Right lobe of liver (tissue), 6 donors: ENCODE data around the gene CLINT1. TPM values are rescaled to one million over a fixed set of nuclear protein-coding genes. Genes with fewer than 3 reads are reported as not detected.
A peak's percentile ranks its signal among the peaks of the same experiment; 100 is the strongest.

Experiments
- ATAC-seq, 4 donors: fragments of 200-7000 bp; cut with Tn5 transposase; one replicate each; pipeline ENCODE4 v1.9.1; 2020; ENCODE audit warnings: mild to moderate bottlenecking in 4 of 4, moderate library complexity in 4 of 4
- DNase-seq, 3 donors: peaks; one replicate each; pipeline ENCODE4 v3.0.0-alpha.2; 2020
- H3K27ac ChIP-seq, 3 donors: fragments of 200-600 bp; one replicate each; pipeline ENCODE4 v1.8.0; 2022
- H3K27me3 ChIP-seq, 2 donors: fragments of 200-600 bp; one replicate each; pipeline ENCODE4 v1.8.0; 2022
- H3K36me3 ChIP-seq, 4 donors: fragments of 200-600 bp; sonication (generic) in 1 of 4; one replicate each; pipeline versions ENCODE4 v1.5.1 to v1.8.0; 2017 to 2022; ENCODE audit warnings: control low read depth in 1 of 4
- H3K4me1 ChIP-seq, 4 donors: fragments of 200-600 bp; sonication (generic) in 1 of 4; one replicate each; pipeline versions ENCODE4 v1.5.1 to v1.8.0; 2017 to 2022; ENCODE audit warnings: control low read depth in 1 of 4
- H3K4me3 ChIP-seq, 3 donors: fragments of 200-600 bp; one replicate each; pipeline ENCODE4 v1.8.0; 2022
- H3K9me3 ChIP-seq, 4 donors: fragments of 200-600 bp; sonication (generic) in 1 of 4; one replicate each; pipeline versions ENCODE4 v1.5.1 to v1.8.0; 2017 to 2022; ENCODE audit warnings: control low read depth in 1 of 4
- POLR2A ChIP-seq: fragments of 450-650 bp; IDR thresholded peaks from one replicate; pipeline ENCODE4 v1.6.1; 2017; ENCODE audit warnings: antibody characterized with exemption, mild to moderate bottlenecking
- WGBS: methylation state at CpG from one replicate; pipeline ENCODE4 v1.1.6; 2018; ENCODE audit warnings: low coverage, low lambda C conversion rate; ENCODE audit not compliant: insufficient coverage; ENCODE audit errors: missing lambda C conversion rate; 5-methylcytosine and 5-hydroxymethylcytosine counted together
- intact Hi-C, 2 donors: fragments of 100-400 bp; cut with DNase I; formaldehyde crosslinking; loops; one replicate each; pipeline versions ENCODE4 v1.11.2 to v1.14.1; 2022
- total RNA-seq, 6 experiments: library from RNA; depleted of rRNA in 2 of 6; stranded (reverse); fragments of >200 nt in 2 of 6; fragmentation: NEBNext Ultra II Directional in 3 of 6; extraction: Animal tissue kit (Norgen Biotek cat#: 25700) in 3 of 6; gene quantifications; one replicate each; pipeline versions ENCODE4 v1.1.0 to v1.2.4, GENCODE V29; 2016 to 2023
- TF ChIP-seq, protein P1 (sequence below), 4 donors: fragments of 200-600 bp in 3 of 4; fragments of 450-650 bp in 1 of 4; IDR thresholded peaks; one replicate each; pipeline versions ENCODE4 v1.5.1 to v1.8.0; 2016 to 2022; ENCODE audit warnings: antibody characterized with exemption in 4 of 4, mild to moderate bottlenecking in 2 of 4
- donor health status: DM: no; HTN: yes; CAD: no.
- donor health status: DM: no; HTN: no; CAD: no.
- donor health status: DM: no; HTN: no; CAD: no.
- donor health status: DM: no; HTN: yes; CAD: no.
- donor health status: DM: no; HTN: yes; CAD: no.

CLINT1 gene
- total RNA-seq, 6 experiments from 2014 or later: 49.2 to 62.2 (median 51.8) TPM

DNA sequence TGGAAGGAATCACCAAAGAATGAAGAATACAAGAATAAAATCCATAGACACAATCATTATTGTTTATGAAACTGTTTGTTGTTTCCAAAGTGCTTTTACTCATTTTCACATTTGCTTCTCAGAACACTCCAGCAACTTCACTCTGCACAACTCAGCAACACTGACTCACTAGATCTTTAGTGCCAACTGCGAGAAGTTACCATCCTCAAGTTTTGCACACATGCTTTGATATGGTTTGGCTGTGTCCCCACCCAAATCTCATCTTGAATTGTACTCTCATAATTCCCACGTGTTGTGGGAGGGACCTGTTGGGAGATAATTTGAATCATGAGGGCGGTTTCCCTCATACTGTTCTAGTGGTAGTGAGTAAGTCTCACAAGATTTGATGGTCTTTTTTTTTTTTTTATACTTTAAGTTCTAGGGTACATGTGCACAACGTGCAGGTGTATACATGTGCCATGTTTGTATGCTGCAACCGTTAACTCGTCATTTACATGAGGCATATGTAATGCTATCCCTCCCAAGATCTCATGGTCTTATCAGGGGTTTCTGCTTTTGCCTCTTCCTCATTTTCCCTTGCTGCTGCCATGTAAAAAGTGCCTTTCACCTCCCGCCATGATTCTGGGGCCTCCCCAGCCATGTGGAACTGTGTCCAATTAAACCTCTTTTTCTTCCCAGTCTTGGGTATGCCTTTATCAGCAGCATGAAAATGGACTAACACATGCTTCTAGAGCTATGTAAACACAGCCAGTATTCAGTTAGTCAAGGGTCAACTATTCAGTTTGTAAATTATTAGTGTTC is 36.9 kb downstream of the CLINT1 start:
- intact Hi-C loops: no loop called here
- H3K27me3 ChIP-seq: no peaks in the 10 kb centered on the region
- no peak overlapping the region for H3K4me3 ChIP-seq
- TF ChIP-seq, protein P1, sequence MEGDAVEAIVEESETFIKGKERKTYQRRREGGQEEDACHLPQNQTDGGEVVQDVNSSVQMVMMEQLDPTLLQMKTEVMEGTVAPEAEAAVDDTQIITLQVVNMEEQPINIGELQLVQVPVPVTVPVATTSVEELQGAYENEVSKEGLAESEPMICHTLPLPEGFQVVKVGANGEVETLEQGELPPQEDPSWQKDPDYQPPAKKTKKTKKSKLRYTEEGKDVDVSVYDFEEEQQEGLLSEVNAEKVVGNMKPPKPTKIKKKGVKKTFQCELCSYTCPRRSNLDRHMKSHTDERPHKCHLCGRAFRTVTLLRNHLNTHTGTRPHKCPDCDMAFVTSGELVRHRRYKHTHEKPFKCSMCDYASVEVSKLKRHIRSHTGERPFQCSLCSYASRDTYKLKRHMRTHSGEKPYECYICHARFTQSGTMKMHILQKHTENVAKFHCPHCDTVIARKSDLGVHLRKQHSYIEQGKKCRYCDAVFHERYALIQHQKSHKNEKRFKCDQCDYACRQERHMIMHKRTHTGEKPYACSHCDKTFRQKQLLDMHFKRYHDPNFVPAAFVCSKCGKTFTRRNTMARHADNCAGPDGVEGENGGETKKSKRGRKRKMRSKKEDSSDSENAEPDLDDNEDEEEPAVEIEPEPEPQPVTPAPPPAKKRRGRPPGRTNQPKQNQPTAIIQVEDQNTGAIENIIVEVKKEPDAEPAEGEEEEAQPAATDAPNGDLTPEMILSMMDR (IDR thresholded peaks at IDR 0.05): no peak
- TF ChIP-seq POLR2A: no peak
- 81% methylated on average over 7 of the region's 7 CpGs for WGBS
- peaks cover 0 to 2% (median 0%) of the 10 kb centered on the region in 4 donors for H3K36me3 ChIP-seq
- ATAC-seq (peak; percentile 64 to 80 (median 74)), DNase-seq (no peak)
- H3K9me3 ChIP-seq: no peaks in the 10 kb centered on the region
- peak overlapping the region in 1 of 3 donors; percentile 26 for H3K27ac ChIP-seq
- H3K4me1 ChIP-seq: peaks cover 0 to 50% (median 17%) of the 10 kb centered on the region in 4 donors

DNA sequence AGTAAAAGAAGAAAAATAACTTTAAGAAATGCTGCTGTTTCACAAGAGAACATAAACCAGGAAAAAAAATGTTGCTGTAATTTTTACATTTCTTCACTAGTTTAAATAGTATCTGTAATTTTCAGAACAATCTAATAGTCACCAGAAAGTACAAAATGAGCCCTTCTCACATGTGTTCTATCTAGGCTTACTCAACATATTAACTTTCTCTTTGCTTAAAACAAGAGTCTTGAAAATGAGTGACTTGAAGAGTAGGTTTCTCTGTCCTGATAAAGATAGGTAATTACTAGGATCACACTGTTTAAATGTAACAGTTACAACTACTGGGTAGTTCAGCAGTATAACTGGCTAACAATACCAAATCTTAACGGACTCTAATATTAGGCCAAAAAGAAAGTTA is 37.5 kb downstream of the CLINT1 start:
- ATAC-seq (no peak), DNase-seq (no peak)
- 63% methylated on average over 1 of the region's 1 CpG for WGBS
- Histone ChIP-seq H3K27ac (peak overlapping the region in 1 of 3 donors; percentile 26), H3K4me3 (no peak overlapping the region), H3K4me1 (peaks cover 0 to 50% (median 15%) of the 10 kb centered on the region in 4 donors), H3K9me3 (no peaks in the 10 kb centered on the region), H3K27me3 (no peaks in the 10 kb centered on the region), H3K36me3 (peaks cover 0 to 5% (median 0%) of the 10 kb centered on the region in 4 donors)
- TF ChIP-seq, protein P1 (IDR thresholded peaks at IDR 0.05): no peak
- no peak for TF ChIP-seq POLR2A
- intact Hi-C loops: no loop called here

GRCh38 chr5:157820593-157821252 is 38.2 kb downstream of the CLINT1 start:
- TF ChIP-seq POLR2A: no peak
- TF ChIP-seq, protein P1 (IDR thresholded peaks at IDR 0.05): peak; percentile 47 to 59 (median 52)
- peak; percentile 62 to 73 (median 68) for ATAC-seq

DNA sequence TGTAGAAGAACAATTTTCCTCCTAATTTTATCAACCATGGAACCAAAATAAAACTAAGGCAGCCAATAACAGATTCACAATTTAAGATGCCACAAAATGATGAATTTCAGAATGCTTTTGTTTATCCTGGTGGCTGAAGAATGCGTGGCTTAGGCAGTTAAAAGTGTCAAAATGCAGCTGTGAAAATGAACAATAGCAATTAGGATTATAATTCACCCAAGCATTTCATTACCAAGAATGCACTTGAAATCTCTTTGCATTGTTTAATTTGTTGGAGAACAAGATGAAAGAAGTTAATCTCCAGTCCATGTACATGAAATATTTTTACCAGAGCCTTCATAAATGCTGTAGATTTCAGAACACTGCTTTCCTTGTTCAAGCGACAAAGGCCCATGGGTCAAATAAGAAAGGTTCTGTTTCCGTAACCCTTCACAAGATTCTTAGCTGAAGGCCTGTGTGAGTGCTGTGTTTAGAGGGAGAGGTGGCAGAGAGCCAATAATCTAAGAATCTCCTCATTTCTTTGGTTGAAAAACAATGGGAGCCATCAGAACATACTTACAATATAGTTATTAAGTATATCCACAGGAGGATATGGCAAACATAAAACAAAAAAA is 39.3 kb downstream of the CLINT1 start:
- WGBS: 55% methylated on average over 3 of the region's 3 CpGs
- TF ChIP-seq POLR2A: no peak
- TF ChIP-seq, protein P1 (IDR thresholded peaks at IDR 0.05): no peak
- Histone ChIP-seq H3K27ac (no peak overlapping the region), H3K36me3 (peaks cover 0 to 6% (median 2%) of the 10 kb centered on the region in 4 donors), H3K27me3 (no peaks in the 10 kb centered on the region), H3K4me1 (peaks cover 0 to 37% (median 15%) of the 10 kb centered on the region in 4 donors), H3K9me3 (no peaks in the 10 kb centered on the region), H3K4me3 (no peak overlapping the region)
- intact Hi-C loops: loop anchor here in 1 of 2 donors (10.0 kb wide), 1 partner anchor 125 kb away; no protein-coding TSS in a partner anchor
- no peak for DNase-seq
- ATAC-seq: peak in 1 of 4 donors; percentile 9

More at GRCh38 chr5:157820593-157821252, 38.2 kb downstream of the CLINT1 start:
- Histone ChIP-seq H3K4me1 (peaks cover 0 to 45% (median 15%) of the 10 kb centered on the region in 4 donors), H3K27ac (peak overlapping the region in 1 of 3 donors; percentile 26), H3K4me3 (no peak overlapping the region), H3K9me3 (no peaks in the 10 kb centered on the region), H3K27me3 (no peaks in the 10 kb centered on the region), H3K36me3 (peaks cover 0 to 5% (median under 1%) of the 10 kb centered on the region in 4 donors)
- WGBS: 19% methylated on average over 6 of the region's 6 CpGs
- intact Hi-C loops: no loop called here
- DNase-seq: no peak
